OCI-LY7 (cell line): Measurements from ENCODE around the gene PASD1.
"Not testable (repeated sequence)": the region's sequence is repeated elsewhere in the genome, so short reads cannot be mapped to it uniquely, and the experiment has no call there.

Source experiments
- EZH2phosphoT487 ChIP-seq: fragments of 200-600 bp; sonication (generic); IDR thresholded peaks from 2 replicates; pipeline ENCODE4 v1.6.1; 2018; ENCODE audit warnings: low read depth, borderline replicate concordance, mild to moderate bottlenecking, mixed run types, antibody characterized with exemption, low read length, moderate library complexity, mixed read lengths
- TF ChIP-seq, protein P1 (sequence below): fragments of 200-600 bp; sonication (generic); conservative IDR thresholded peaks from 2 replicates; pipeline ENCODE4 v1.5.1; 2014; ENCODE audit warnings: mild to moderate bottlenecking, antibody characterized with exemption, low read length, moderate library complexity, mixed read lengths

DNA sequence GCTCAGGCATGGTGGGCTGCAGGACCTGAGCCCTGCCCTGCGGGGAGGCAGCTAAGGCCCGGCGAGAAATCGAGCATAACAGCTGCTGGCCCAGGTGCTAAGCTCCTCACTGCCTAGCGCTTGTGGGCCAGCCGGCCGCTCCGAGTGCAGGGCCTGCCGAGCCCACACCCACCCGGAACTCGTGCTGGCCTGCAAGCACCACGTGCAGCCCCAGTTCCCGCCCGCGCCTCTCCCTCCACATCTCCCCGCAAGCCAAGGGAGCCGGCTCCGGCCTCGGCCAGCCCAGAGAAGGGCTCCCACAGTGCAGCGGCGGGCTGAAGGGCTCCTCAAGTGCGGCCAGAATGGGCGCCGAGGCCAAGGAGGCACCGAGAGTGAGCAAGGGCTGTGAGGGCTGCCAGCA lies 8.2 kb upstream of the PASD1 start:
- TF ChIP-seq, protein P1, sequence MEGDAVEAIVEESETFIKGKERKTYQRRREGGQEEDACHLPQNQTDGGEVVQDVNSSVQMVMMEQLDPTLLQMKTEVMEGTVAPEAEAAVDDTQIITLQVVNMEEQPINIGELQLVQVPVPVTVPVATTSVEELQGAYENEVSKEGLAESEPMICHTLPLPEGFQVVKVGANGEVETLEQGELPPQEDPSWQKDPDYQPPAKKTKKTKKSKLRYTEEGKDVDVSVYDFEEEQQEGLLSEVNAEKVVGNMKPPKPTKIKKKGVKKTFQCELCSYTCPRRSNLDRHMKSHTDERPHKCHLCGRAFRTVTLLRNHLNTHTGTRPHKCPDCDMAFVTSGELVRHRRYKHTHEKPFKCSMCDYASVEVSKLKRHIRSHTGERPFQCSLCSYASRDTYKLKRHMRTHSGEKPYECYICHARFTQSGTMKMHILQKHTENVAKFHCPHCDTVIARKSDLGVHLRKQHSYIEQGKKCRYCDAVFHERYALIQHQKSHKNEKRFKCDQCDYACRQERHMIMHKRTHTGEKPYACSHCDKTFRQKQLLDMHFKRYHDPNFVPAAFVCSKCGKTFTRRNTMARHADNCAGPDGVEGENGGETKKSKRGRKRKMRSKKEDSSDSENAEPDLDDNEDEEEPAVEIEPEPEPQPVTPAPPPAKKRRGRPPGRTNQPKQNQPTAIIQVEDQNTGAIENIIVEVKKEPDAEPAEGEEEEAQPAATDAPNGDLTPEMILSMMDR, result not testable (repeated sequence)
- not testable (repeated sequence) for TF ChIP-seq EZH2phosphoT487
